ENCODE results near the gene TAS2R50. TPM values are rescaled to one million over a fixed set of nuclear protein-coding genes. Genes with fewer than 3 reads are reported as not detected.
"Not testable (repeated sequence)": the region's sequence is repeated elsewhere in the genome, so short reads cannot be mapped to it uniquely, and the experiment has no call there.

The TAS2R50 gene, protein sequence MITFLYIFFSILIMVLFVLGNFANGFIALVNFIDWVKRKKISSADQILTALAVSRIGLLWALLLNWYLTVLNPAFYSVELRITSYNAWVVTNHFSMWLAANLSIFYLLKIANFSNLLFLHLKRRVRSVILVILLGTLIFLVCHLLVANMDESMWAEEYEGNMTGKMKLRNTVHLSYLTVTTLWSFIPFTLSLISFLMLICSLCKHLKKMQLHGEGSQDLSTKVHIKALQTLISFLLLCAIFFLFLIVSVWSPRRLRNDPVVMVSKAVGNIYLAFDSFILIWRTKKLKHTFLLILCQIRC
- 2.9 TPM for total RNA-seq

DNA sequence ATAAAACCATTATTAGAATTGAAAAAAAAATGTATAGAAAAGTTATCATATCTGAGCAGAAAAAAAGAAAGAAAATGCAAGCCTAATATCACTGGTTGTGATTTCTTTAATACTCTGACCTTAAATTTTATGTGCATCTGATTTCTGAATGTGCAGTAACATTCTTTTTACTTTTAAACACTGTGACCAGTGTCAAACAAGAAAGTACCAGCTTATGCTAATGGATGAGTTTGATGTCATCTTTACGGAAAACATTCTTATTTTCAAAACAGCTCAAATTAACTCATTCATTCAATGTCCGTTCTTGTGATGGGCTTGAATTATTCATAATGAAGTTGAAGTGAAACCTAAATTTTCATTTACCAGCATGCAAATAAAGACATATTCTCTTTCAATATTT lies at the start of gene TAS2R50:
TSS of gene TAS2R50 (minus strand) at position 101 of the 400 bp plus-strand sequence. CDS start at position 49, 52 bp downstream.
- Histone ChIP-seq H3K27me3 (no peaks in the 10 kb centered on the region), H3K4me1 (no peaks in the 10 kb centered on the region), H3K9me3 (no peaks in the 10 kb centered on the region), H3K4me3 (no peak within 1 kb of the TSS), H3K27ac (no peak within 1 kb of the TSS), H3K36me3 (no peaks in the 10 kb centered on the region)
- DNase-seq (ENCODE audit: extremely low spot score in 2 of 2), result no peak
- intact Hi-C loops (cut with DNase I), result no loop called here
- TF ChIP-seq POLR2A (IDR thresholded peaks at IDR 0.05), result no peak
- TF ChIP-seq, protein P1, sequence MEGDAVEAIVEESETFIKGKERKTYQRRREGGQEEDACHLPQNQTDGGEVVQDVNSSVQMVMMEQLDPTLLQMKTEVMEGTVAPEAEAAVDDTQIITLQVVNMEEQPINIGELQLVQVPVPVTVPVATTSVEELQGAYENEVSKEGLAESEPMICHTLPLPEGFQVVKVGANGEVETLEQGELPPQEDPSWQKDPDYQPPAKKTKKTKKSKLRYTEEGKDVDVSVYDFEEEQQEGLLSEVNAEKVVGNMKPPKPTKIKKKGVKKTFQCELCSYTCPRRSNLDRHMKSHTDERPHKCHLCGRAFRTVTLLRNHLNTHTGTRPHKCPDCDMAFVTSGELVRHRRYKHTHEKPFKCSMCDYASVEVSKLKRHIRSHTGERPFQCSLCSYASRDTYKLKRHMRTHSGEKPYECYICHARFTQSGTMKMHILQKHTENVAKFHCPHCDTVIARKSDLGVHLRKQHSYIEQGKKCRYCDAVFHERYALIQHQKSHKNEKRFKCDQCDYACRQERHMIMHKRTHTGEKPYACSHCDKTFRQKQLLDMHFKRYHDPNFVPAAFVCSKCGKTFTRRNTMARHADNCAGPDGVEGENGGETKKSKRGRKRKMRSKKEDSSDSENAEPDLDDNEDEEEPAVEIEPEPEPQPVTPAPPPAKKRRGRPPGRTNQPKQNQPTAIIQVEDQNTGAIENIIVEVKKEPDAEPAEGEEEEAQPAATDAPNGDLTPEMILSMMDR (IDR thresholded peaks at IDR 0.05), result no peak
- TF ChIP-seq POLR2AphosphoS5 (IDR thresholded peaks at IDR 0.05; ENCODE audit: insufficient read depth in 1 of 2, low read depth in 1 of 2), result no peak

DNA sequence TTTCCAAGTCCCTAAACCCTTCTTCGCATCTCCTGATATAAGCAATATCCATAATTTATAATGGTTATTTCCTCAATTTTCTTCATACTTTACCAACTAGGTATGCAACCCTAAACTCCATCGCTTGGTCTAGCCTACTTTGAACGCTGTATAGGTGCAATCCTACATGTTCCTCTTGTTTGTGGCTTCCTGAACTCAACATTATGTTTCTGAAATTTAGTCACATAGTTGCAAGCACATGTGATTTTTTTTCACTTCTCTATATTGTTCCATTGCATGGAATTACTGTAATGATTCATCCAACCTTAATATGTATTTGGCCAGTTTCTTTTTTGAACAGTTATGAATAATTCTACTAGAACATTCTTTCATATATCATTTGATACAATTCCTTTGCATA lies 47.2 kb upstream of the TAS2R50 start:
- H3K36me3 ChIP-seq; intact Hi-C loops (cut with DNase I); H3K27me3 ChIP-seq; DNase-seq (ENCODE audit: extremely low spot score in 2 of 2); H3K4me1 ChIP-seq; H3K27ac ChIP-seq; H3K4me3 ChIP-seq; H3K9me3 ChIP-seq: not testable (repeated sequence)

DNA sequence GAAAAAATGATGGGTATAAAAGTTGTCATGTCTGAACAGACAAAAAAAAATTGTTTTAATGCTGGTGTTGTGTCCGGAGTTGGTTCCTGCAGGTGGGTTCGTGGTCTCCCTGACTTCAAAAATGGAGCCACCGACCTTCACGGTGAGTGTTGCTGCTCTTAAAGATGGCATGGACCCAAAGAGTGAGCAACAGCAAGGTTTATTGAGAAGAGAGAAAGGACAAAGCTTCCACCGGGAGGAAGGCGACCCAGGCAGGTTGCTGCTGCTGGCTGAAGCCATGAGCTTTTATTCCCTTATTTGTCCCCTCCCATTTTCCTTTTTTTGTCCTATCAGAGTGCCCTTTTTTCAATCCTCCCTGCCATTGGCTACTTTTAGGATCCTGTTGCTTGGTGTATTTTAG lies 44.6 kb upstream of the TAS2R50 start, which contains the start of gene TAS2R31:
TSS of gene TAS2R31 (minus strand) at position 101 of the 400 bp plus-strand sequence. CDS start at position 29, 72 bp downstream.
- DNase-seq (ENCODE audit: extremely low spot score in 2 of 2), result no peak
- intact Hi-C loops (cut with DNase I), result no loop called here
- Histone ChIP-seq H3K4me1 (no peaks in the 10 kb centered on the region), H3K4me3 (no peak within 1 kb of the TSS), H3K27ac (no peak within 1 kb of the TSS), H3K36me3 (no peaks in the 10 kb centered on the region), H3K9me3 (no peaks in the 10 kb centered on the region), H3K27me3 (no peaks in the 10 kb centered on the region)
- TF ChIP-seq POLR2A (IDR thresholded peaks at IDR 0.05) (no peak), POLR2AphosphoS5 (IDR thresholded peaks at IDR 0.05; ENCODE audit: insufficient read depth in 1 of 2, low read depth in 1 of 2) (no peak)
- TF ChIP-seq, protein P1 (IDR thresholded peaks at IDR 0.05), result no peak

DNA sequence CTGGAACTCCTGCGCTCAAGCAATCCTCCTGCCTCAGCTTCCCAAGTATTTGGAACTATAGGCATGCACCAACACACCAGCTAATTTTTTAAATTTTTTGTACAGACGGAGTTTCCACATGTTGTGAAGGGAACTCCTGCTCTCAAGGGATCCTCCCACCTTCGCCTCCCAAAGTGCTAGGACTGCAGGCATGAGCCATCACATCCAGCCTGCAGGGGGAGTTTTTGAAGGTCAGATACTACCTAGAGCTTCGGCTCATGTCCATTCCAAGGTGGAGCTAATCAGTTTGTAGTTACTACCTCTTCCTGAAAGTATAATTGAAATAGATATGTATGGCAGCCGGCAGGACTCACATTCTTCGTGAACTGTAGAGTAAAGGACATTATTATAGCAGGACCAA lies 39.4 kb upstream of the TAS2R50 start:
- no peak overlapping the region for H3K27ac ChIP-seq
- no peak overlapping the region for H3K4me3 ChIP-seq
- H3K9me3 ChIP-seq, result no peaks in the 10 kb centered on the region
- TF ChIP-seq, protein P1 (IDR thresholded peaks at IDR 0.05), result no peak
- TF ChIP-seq POLR2A (IDR thresholded peaks at IDR 0.05), result no peak
- TF ChIP-seq POLR2AphosphoS5 (IDR thresholded peaks at IDR 0.05; ENCODE audit: insufficient read depth in 1 of 2, low read depth in 1 of 2), result no peak
- DNase-seq (ENCODE audit: extremely low spot score in 2 of 2), result no peak
- H3K36me3 ChIP-seq, result no peaks in the 10 kb centered on the region
- intact Hi-C loops (cut with DNase I), result no loop called here
- no peaks in the 10 kb centered on the region for H3K27me3 ChIP-seq
- no peaks in the 10 kb centered on the region for H3K4me1 ChIP-seq

DNA sequence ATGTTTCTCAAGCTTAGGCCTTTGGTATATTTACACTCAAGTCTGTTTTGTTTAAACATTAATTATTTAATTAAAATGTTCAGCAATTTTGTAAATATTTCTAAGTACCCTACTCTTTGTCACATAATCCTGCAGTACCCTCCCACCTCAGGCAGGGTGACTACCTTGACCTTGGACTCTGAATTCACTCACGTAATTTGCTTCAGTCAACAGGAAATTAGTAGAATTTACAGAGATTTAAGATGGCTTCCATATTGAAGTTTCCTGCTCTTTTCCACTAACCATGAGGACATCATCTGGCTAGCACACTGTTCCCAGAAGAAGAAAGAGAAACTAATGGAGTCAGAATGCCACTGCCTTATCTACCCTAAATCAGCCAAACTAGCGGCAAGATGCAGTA lies 36.7 kb upstream of the TAS2R50 start:
- DNase-seq (ENCODE audit: extremely low spot score in 2 of 2), result no peak
- intact Hi-C loops (cut with DNase I), result no loop called here
- Histone ChIP-seq H3K27me3 (no peaks in the 10 kb centered on the region), H3K4me3 (no peak overlapping the region), H3K4me1 (no peaks in the 10 kb centered on the region), H3K36me3 (no peaks in the 10 kb centered on the region), H3K9me3 (no peaks in the 10 kb centered on the region), H3K27ac (no peak overlapping the region)
- TF ChIP-seq POLR2A (IDR thresholded peaks at IDR 0.05) (no peak), POLR2AphosphoS5 (IDR thresholded peaks at IDR 0.05; ENCODE audit: insufficient read depth in 1 of 2, low read depth in 1 of 2) (no peak)
- TF ChIP-seq, protein P1 (IDR thresholded peaks at IDR 0.05), result no peak
